DMS114 treated with DMSO at 0.1 percent for 48 hours (cell line): Measurements from ENCODE around the gene LYPD6B.
"Not testable (repeated sequence)": the region's sequence is repeated elsewhere in the genome, so short reads cannot be mapped to it uniquely, and the experiment has no call there.

Experiments used
- DNase-seq: peaks from one replicate; lab custom pipeline; 2025; ENCODE audit not compliant: unreplicated experiment; lab: John Stamatoyannopoulos, UW

LYPD6B gene

DNA sequence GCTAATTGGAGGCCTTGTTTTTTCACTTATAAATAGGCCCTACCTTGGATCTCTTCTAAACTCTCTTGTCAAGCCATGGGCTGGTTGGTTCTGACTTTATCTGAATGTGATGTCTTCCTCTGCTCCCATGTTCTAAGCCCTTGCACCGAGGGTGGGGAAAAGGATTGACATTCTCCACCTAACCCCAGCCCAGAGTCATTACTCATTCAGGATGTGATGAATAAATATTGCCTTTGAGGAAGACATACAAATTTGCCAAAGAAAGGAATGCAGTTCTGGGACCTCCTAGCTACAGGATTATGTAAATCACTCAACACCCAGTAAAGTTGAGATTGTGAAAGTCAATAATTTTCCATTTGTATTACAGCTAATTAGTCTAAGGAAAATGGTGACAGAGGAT lies 149.8 kb downstream of the LYPD6B start:
- no peak for DNase-seq

DNA sequence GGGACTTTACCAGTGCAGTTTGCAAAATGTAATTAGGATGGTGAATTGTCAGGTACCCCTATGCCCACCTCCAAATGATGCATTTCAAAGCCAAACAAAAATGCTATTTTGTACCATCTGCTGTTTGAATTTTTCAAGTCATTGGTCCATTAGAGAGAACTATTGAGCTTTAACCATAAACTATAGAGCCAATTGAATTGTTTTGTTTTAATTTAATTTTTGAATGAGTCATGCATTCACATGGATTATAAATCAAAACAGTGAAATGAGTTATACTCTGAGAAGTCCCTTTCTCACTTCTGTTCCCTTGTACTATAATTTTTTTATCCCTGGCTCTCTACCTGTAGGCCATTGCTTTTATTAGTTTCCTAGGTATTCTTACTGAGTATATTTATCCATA lies 151.3 kb downstream of the LYPD6B start:
- DNase-seq: no peak

DNA sequence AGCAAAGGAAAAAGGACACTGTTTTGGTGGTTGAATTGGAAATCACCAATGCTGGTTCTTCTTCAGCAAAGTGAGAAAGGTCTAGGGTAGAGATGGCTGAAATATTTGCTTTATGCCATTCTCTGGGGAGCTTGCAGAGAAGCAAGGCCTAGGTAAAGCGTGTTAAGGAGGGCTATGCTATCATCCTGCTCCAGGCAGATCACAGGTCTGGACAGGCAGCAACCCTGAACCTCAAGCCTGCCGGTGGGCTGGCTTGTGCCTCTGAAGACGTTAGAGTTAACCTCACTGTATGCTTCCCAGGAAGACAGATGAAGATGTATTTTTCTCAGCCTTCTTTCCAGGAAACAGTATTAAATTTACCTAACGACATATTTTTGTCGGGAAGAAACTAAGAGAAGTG lies 153.4 kb downstream of the LYPD6B start:
- DNase-seq: no peak

DNA sequence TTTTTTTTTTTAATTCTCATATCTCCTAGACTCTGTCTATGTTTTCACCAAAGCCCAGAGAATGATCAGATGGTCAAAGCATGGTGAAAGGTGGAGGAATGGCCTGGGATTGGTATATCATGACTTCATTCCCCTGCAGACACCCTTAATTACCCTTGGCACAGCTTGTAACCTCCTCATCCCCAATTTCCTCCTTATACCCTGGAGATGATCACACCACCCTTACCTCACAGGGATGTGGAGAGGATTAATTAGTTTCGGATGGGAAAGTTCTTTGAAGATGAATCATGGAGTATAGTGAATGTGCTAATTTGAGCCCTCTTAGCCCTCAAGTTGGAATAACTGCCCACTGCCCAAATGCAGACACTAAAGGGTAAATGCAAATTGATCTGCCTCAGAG lies 153.9 kb downstream of the LYPD6B start:
- DNase-seq: no peak

DNA sequence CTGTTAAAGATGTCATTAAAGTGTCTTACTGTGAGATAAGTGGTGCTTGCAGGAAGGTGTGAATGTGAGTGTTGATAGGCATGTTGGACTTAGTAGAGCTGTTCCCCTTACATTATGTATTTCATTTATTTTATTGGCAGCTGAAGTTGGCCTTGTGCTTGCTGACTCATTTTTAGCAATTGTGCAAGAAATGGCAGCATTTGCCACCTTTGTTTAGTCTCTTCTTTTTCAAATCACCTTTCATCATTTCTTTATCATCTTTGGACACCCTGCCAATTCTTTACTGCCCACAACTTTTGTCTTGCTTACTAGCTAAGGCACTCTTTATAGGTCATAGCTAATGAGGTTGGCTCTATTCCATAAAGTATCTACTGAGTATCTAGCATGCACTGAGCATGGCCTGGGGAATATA lies 161.6 kb downstream of the LYPD6B start:
- no peak for DNase-seq

DNA sequence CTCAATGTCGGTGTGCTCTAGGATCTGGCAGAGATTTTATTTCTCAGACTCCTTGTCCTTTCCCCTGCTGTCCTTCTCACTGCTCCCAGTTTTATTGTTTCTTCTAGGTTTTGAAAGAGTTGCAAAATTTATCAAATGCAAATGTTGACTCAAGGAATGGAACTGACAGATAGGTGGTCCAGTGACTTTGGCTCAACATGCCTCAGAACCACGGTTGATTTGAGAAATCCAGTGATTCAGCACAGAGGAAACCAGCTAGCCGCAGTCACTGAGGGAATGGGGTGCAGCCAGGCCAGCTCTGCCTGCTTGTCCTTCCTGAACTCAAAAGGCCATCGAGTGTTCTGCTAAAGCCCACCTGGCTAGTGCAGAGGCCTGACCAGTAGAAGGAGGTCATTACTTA lies 166.2 kb downstream of the LYPD6B start:
- no peak for DNase-seq

DNA sequence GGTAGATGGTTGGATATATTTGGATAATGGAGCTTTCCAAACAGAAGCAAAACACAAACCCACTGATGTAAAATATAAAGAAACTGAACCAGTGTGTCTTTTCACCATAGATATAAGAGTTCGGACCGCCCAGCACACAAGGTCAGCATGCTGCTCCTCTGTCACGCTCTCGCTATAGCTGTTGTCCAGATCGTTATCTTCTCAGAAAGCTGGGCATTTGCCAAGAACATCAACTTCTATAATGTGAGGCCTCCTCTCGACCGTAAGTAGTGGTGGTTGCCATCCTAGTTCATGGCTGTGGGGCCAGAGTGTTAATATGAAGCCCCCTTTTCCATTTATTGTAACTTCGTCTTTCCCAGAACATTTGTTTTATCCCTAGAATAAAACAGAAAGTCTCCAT lies 166.6 kb downstream of the LYPD6B start:
- DNase-seq: no peak

DNA sequence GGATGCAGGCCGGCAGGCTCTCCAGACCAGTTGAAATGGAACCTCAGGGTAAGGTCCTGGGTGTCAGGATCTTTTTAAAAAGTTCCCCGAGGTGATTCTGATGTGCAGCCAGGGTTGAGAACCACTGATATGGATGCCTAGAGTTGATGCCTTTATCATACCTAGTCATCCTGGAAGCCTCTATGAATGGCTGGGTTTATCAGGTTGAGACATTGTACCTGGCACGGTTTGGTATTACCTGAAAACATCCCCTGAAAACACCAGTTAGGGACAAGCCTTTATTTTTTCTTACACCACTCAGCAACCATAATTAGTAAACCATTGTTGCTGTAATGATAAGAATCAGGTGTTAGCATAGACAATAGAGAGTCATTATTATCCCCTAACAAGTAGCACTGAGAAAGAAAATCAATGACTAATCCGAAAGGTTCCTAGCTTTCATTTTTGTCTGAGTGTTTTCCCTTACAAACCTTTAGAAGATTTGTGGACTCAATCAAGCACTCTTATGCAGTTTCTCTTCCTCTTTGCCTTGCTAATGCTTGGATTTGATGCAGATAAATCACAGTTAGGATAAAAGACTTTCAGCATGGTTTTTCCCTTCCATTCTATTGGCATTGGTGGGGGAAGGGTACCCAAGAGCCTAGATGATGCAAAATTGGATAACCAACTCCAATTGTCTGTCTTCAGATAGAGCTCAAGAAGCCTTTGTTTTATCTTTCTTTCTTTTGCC lies 175.4 kb downstream of the LYPD6B start:
- DNase-seq: no peak

DNA sequence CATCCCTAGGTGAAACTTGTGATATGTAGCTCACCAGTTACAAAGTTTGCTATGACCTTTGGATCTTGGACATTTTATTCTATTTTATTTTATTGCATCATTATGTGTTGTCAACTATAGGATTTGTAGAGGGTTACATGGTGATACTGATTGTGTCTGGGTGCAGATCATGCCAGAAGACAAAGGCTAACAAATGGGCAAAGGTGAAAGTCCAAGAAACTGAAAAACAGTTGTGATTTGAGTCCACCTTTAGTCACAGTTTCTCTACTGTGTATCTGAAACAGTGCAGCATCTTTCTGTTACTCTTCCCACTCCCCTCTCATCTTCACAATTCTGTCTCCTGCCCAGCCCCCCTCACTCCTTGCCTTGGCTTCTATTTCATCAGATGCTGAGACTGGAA lies 180.0 kb downstream of the LYPD6B start:
- no peak for DNase-seq

DNA sequence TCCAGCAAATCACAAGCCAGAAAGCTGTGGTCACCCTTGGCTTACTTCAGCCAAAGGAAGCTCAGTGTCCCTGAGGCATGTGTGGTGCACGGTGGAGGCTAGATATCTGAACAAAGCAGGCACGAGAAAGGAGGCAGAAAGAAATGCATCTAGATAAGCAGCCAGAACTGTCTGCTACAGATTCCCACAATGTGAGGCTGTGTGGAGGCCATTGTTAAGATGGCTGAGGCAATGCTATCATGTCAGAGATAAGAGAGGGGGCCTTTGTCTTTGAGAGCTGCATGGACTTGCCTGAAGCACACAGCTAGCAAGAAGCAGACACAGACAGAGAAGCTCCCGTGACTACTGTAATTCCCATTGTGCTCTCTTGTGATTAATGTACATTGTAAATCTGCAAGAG lies 181.4 kb downstream of the LYPD6B start:
- DNase-seq: no peak

DNA sequence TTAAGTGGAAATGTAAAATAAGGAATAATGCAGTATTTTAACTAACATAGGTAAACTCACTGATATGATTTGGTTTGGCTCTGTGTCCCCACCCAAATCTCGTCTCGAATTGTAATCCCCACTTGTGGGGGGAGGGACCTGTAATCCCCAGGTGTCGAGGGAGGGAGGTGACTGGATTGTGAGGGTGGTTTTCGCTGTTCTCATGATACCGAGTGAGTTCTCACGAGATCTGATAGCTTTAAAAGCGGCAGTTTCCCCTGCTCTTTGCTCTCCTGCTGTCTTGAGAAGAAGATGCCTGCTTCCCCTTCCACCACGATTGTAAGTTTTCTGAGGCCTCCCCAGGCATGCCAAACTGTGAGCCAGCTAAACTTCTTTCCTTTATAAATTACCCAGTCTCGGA lies 182.5 kb downstream of the LYPD6B start:
- no peak for DNase-seq

DNA sequence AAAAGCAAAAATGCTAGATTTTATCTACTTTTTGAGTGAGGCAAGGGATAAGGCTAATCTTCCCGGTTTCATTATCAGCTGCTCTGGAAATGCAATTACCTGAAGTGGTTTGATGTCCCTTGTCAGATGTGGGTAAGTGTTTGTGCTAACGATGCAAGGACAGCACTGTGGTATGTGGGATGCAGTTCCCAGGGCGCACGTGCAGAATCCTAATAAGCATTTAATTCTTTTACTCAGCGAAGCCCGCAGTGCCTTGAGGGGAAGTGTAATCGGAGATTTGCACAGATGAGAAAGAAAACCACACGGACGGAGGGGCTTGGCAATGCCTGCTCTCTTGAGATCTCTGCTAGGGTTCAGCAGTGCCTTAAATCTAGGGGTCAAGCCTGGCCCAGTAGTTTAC lies 183.4 kb downstream of the LYPD6B start:
- no peak for DNase-seq

DNA sequence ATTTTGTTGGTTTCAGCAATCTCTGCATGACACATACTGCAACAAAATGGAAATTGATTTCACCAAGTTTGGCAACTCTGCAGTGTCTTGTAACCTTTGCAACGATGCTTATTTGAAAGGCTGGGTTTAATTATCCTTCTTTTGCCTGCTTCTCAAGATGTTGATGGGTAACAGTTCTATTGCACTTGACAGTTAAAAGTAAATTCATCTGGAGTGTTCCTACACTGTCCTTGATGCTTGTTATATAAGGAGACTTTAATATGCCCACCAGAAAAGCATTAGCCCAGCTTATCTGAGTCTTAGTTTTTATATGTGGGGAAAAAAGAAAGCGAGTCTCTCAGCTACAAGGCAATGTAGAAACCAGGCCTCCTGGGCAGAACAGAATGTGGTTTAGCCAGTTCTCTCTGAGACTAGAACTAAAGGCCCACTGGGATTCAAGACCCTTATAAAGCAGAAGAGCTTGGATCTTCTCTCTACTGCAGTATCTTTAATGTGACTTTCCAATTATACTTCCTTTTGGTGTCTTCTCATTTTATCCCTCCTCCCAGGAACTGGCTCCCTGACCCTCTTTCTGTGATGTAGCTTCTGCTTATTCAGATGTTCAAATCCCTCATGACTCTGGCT lies 185.1 kb downstream of the LYPD6B start:
- DNase-seq: no peak

DNA sequence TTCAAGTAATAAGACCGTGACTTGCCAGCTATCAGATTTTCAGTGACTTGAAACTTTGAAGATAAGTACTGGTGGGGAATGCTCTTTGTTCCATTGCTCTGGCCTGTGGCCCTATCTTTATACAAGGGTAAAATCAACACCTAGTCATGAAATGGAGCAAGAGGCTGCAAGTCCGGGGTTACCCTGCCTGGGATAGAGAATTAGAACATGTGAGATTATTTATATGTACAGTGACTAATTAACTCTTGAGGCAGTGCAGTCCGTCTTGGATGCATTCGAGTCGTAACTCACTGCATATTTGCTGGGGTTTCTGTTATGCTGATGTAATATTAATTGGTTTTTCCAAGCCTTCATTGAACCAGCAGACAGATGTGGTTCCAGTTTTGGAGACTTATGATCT lies 186.0 kb downstream of the LYPD6B start:
- DNase-seq: no peak

DNA sequence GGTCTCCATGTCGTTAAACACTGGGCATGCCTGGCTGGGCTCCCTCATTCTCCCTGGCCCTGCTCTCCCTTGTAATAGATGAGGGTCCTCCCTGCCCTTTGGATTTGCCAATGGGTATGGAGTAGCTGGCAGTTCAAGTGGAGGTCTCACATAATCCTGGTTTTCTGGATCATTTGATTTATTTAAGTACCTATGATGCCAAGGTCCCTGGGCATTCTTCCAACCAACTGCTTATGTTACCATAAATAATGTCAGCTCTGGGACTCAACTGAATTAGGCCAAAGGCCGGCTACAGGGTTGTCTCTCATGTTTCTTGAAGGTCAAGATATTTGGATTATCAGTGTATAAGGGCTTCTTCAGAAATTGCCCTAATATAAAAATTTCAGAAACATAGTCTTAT lies 186.9 kb downstream of the LYPD6B start:
- DNase-seq: no peak

DNA sequence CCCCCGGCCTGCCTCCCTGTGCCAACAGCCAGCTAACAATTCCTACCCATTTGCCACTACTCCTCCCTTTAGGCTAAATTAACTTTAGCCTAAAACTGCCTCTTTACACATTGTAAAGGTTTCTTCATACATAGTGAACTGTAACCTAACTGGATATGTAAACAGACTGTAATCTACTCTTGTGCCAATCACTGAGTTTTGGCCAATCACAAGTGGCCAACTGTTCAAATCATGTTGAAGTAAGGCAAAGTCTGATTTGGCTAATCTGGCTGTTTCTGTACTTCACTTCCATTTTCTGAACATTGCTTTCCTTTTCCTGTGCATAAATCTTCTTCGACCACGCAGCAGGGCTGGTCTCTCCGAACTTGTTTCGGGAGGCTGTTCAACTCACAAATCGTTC lies 188.3 kb downstream of the LYPD6B start:
- DNase-seq: no peak

DNA sequence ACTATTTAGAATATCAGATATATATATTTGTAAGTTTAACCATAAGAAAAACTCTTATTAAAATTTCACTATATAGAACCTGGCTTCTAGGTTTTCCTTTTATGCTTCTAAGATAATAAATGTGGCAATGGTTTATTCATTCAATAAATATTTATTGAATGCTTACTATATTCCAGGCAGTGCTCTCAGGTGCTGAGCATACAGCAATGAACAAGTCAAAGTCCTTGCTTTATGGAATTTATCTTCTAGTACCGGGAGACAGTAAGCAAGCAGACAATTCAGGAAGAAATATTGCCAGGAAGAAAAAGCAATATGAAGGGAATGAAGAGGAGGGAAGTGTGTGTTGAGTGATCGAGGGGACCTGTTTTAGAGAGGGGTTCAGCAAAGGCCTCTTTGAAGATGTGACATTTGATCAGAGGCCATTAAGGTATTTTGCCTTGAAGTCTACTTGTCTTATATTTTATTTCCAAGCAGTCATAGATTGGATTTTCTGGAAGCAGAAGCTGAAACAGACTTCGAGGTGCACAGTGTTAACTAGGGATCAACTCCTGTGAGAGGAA lies 197.4 kb downstream of the LYPD6B start:
- no peak for DNase-seq

DNA sequence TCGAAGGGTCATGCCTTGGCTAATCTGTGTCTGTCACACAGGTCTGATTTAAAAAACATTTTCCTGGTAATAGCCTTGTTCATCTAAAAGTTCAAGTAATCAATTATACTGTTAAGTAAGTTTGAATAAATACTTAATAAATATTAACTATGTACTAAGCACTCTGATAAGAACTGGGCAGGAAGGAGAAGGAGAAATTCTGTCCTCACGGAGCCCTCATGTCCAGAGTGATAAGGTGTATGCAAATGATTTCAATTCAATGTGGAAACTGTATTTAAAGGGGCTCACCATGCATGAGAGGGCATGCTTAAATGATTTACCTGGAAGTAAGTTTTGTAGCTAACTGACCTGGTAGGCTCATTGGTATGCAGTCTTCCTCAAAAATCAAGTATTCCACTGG lies 197.9 kb downstream of the LYPD6B start:
- DNase-seq: no peak

DNA sequence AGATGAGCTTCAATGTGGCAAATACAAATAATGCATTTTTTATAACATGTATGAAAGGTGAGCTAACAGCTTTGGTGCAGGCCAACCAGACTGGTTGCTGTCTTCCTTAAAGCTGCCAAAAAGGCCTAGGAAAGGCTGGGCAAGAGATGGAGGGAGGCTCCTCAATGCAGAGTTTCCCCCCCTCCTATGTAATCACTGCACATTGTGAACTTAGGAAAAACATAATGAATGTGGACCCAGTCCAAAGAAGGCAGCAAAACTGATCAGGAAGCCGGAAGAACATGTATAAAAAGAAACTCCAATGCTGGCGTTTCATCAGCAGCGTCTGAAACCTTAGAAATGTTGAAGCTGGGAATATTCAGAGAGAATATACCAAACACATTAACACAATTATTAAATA lies 207.7 kb downstream of the LYPD6B start:
- DNase-seq: no peak

DNA sequence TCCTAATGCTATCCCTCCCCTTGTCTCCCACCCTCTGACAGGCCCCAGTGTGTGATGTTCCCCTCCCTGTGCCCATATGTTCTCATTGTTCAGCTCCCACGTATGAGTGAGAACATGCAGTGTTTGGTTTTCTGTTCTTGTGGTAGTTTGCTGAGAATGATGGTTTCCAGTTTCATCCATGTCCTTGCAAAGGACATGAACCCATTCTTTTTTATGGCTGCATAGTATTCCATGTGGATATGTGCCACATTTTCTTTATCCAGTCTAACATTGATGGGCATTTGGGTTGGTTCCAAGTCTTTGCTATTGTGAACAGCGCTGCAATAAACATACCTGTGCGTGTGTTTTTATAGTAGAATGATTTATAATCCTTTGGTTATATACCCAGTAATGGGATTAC lies 212.9 kb downstream of the LYPD6B start:
- DNase-seq: not testable (repeated sequence)

DNA sequence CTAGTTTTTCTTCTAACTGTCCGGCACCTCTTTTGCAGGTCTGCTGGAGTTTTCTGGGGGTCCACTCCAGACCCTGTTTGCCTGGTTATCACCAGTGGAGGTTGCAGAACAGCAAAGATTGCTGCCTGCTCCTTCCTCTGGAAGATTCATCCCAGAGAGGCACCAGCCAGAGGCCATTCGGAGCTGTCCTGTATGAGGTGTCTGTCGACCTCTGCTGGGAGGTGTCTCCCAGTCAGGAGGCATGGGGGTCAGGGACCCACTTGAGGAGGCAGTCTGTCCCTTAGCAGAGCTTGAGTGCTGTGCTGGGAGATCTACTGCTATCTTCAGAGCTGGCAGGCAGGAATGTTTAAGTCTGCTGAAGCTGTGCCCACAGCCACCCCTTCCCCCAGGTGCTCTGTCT lies 218.4 kb downstream of the LYPD6B start:
- not testable (repeated sequence) for DNase-seq

DNA sequence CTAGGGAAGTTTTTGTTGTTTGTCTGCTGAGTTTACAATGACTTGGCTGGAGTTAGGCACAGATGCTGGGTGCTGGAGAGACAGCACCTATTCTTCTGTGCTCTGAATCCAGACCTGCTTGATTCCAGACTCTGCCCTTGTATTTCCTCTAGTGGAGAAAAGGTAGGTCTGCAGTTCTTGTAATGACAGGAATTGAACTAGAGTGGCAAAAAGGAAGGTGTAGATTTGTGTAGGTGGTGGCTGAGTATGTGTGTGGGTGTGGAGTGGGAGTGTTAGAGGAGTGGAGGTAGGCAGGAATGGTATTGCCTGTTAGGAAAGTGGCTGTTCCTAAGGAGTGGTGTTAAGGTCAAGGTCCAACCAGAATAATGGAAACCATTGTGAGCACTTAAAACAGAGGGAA lies 220.0 kb downstream of the LYPD6B start:
- DNase-seq: no peak

DNA sequence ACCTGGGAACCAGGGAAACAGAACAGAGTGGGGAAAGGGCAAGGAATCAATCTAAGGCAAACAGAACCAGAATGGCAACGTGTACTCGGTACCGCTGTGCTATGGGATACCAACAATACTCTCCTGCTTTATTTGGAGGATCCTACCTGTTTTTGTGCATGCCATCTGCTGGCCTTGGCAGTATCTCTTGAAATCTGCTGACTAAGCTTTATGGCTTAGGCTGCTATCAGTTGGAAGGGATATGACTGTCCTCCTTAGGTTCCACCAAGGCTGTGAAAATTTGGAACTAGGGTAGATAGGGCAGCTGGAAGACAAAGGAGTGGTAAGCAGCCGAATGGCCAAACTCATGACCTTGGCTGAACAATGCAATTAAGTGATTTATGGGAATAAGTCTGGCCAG lies 220.6 kb downstream of the LYPD6B start:
- no peak for DNase-seq
